ENCODE data around the gene ABTB1. TPM values are rescaled to one million over a fixed set of nuclear protein-coding genes. Genes with fewer than 3 reads are reported as not detected.

ABTB1 gene
- total RNA-seq: 10 to 100 TPM; 16.9 to 18.3 TPM

DNA sequence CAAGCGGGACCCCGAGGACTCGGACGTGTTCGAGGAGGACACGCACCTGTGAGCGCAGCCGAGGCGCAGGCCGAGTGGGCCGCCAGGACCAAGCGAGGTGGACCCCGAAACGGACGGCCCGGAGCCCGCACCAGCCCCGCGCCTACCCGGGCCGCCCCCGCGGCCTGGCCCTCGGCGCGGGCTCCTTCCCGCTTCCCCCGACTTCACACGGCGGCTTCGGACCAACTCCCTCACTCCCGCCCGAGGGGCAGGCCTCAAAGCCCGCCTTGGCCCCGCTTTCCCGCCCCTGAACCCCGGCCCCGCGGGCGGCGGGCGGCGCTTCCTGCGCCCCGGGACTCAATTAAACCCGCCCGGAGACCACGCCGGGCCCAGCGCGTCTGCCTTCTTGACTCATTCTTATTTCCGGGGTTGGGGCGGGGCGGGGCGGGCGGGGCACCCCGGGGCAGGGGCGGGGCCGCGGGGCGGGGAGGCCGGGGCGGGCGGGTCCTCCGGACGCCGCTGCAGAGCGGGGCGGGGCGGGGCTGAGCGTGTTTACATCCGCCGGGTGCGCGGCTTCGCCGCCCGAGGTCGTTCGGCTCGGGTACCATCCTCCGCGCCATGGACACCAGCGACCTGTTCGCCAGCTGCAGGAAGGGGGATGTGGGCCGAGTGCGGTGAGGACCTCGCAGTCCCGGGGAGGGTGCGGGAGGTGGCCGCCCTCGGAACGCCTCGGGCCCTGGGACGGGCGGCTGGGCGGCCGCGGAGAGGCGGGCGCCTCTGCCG lies at the start of gene ABTB1:
TSS of gene ABTB1 (plus strand) at position 524 of the 762 bp plus-strand sequence. CDS start at position 598, 74 bp downstream.
- DNase-seq (ENCODE audit: low spot score) (peak; percentile 92), ATAC-seq (peak; percentile 92 to 93)
- no peaks in the 10 kb centered on the region for H3K27me3 Mint-ChIP-seq
- H3K27ac Mint-ChIP-seq: peak within 1 kb of the TSS; percentile 92 to 93
- no peaks in the 10 kb centered on the region for H3K36me3 Mint-ChIP-seq
- peak within 1 kb of the TSS; percentile 92 for H3K4me3 Mint-ChIP-seq
- H3K4me1 Mint-ChIP-seq (ENCODE audit: low read depth in 2 of 2): peaks cover 25 to 28% of the 10 kb centered on the region in 2 donors
- H3K9me3 Mint-ChIP-seq: no peaks in the 10 kb centered on the region

DNA sequence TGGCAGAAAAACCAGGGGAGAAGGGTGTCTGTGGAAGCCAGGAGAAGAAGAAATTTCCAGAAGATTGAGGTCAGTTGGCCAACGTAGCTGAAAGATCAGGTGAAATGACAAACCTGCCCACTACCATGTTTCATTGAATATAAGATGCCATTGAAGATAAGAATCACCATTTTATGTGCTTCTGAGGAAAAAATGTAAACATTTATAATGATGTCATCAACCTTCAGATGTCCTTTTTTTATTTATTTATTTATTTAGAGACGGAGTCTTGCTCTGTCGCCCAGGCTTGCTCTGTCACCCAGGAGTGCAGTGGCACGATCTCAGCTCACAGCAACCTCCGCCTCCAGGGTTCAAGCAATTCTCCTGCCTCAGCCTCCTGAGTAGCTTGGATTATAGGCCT lies 48.7 kb upstream of the ABTB1 start:
- Mint-ChIP-seq H3K4me3 (no peak overlapping the region), H3K9me3 (no peaks in the 10 kb centered on the region), H3K27me3 (peaks cover 7 to 14% of the 10 kb centered on the region in 2 donors), H3K36me3 (peaks cover 6% of the 10 kb centered on the region), H3K4me1 (ENCODE audit: low read depth in 2 of 2) (peaks cover 32% of the 10 kb centered on the region in 2 donors), H3K27ac (no peak overlapping the region)
- DNase-seq (ENCODE audit: low spot score) (no peak), ATAC-seq (no peak)

DNA sequence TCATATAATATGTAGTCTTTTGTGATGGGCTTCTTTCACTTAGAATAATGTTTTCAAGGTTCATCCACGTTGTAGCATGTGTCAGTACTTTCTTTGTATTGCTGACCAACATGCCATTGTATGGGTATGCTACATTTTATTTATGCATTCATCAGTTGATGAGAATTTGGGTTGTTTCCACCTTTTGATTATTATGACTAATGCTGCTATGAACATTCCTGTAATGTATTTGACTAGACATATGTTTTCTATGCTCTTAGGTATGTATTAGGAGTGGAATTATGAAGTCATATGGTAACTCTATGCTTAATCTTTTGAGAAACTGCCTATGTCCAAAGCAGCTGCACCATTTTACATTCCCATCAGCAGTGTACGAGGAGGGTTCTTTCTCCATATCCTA lies 46.9 kb upstream of the ABTB1 start:
- Mint-ChIP-seq H3K27ac (no peak overlapping the region), H3K36me3 (no peaks in the 10 kb centered on the region), H3K4me3 (peak overlapping the region; percentile 17), H3K27me3 (peaks cover 16 to 23% of the 10 kb centered on the region in 2 donors), H3K9me3 (no peaks in the 10 kb centered on the region), H3K4me1 (ENCODE audit: low read depth in 2 of 2) (peaks cover 42 to 44% of the 10 kb centered on the region in 2 donors)
- ATAC-seq (no peak), DNase-seq (ENCODE audit: low spot score) (no peak)

GRCh38 chr3:127628426-127628787 lies 44.3 kb upstream of the ABTB1 start:
- Mint-ChIP-seq H3K4me3 (peak overlapping the region; percentile 74), H3K9me3 (no peaks in the 10 kb centered on the region), H3K36me3 (no peaks in the 10 kb centered on the region), H3K27ac (no peak overlapping the region), H3K4me1 (ENCODE audit: low read depth in 2 of 2) (peaks cover 46 to 48% of the 10 kb centered on the region in 2 donors), H3K27me3 (peaks cover 20 to 37% of the 10 kb centered on the region in 2 donors)
- DNase-seq (ENCODE audit: low spot score): no peak
- no peak for ATAC-seq

GRCh38 chr3:127628788-127629466 lies 43.8 kb upstream of the ABTB1 start, which contains the start of gene PODXL2:
TSS of gene PODXL2 (plus strand) at chr3:127629185. CDS start at chr3:127629220, 35 bp downstream.
- DNase-seq (ENCODE audit: low spot score) (peak; percentile 71), ATAC-seq (peak; percentile 66 to 86)
- H3K36me3 Mint-ChIP-seq: no peaks in the 10 kb centered on the region
- peaks cover 48 to 49% of the 10 kb centered on the region in 2 donors for H3K4me1 Mint-ChIP-seq (ENCODE audit: low read depth in 2 of 2)
- H3K9me3 Mint-ChIP-seq: no peaks in the 10 kb centered on the region
- peaks cover 24 to 37% of the 10 kb centered on the region in 2 donors for H3K27me3 Mint-ChIP-seq
- peak within 1 kb of the TSS; percentile 74 for H3K4me3 Mint-ChIP-seq
- H3K27ac Mint-ChIP-seq: peak within 1 kb of the TSS; percentile 49 to 61

GRCh38 chr3:127629467-127630403 lies 43.0 kb upstream of the ABTB1 start:
- peak overlapping the region; percentile 49 to 61 for H3K27ac Mint-ChIP-seq
- peaks cover 24 to 37% of the 10 kb centered on the region in 2 donors for H3K27me3 Mint-ChIP-seq
- ATAC-seq: peak; percentile 44 to 45
- H3K4me3 Mint-ChIP-seq: peak overlapping the region; percentile 61
- peaks cover 48 to 49% of the 10 kb centered on the region in 2 donors for H3K4me1 Mint-ChIP-seq (ENCODE audit: low read depth in 2 of 2)
- no peaks in the 10 kb centered on the region for H3K9me3 Mint-ChIP-seq
- no peak for DNase-seq (ENCODE audit: low spot score)
- no peaks in the 10 kb centered on the region for H3K36me3 Mint-ChIP-seq

GRCh38 chr3:127630811-127631714 lies 41.7 kb upstream of the ABTB1 start:
- Mint-ChIP-seq H3K4me1 (ENCODE audit: low read depth in 2 of 2) (peaks cover 45 to 51% of the 10 kb centered on the region in 2 donors), H3K4me3 (no peak overlapping the region), H3K27me3 (peaks cover 28 to 37% of the 10 kb centered on the region in 2 donors), H3K27ac (no peak overlapping the region), H3K9me3 (no peaks in the 10 kb centered on the region), H3K36me3 (no peaks in the 10 kb centered on the region)
- DNase-seq (ENCODE audit: low spot score) (no peak), ATAC-seq (no peak)

- Mint-ChIP-seq H3K4me3 (no peak overlapping the region), H3K27ac (no peak overlapping the region), H3K4me1 (ENCODE audit: low read depth in 2 of 2) (peaks cover 41 to 44% of the 10 kb centered on the region in 2 donors), H3K27me3 (peaks cover 28 to 37% of the 10 kb centered on the region in 2 donors), H3K9me3 (no peaks in the 10 kb centered on the region), H3K36me3 (no peaks in the 10 kb centered on the region)
- DNase-seq (ENCODE audit: low spot score): no peak
- no peak for ATAC-seq
Observed at GRCh38 chr3:127632035-127632820, 40.5 kb upstream of the ABTB1 start.

GRCh38 chr3:127634653-127635052 lies 38.1 kb upstream of the ABTB1 start:
- H3K4me3 Mint-ChIP-seq: no peak overlapping the region
- peaks cover 40 to 46% of the 10 kb centered on the region in 2 donors for H3K4me1 Mint-ChIP-seq (ENCODE audit: low read depth in 2 of 2)

GRCh38 chr3:127637546-127637945 lies 35.2 kb upstream of the ABTB1 start:
- Mint-ChIP-seq H3K4me1 (ENCODE audit: low read depth in 2 of 2) (peaks cover 26 to 34% of the 10 kb centered on the region in 2 donors), H3K4me3 (peak overlapping the region; percentile 70), H3K27ac (peak overlapping the region; percentile 77 to 85), H3K9me3 (no peaks in the 10 kb centered on the region), H3K27me3 (peaks cover 0 to 11% of the 10 kb centered on the region in 2 donors), H3K36me3 (no peaks in the 10 kb centered on the region)
- peak; percentile 96 to 98 for ATAC-seq
- peak; percentile 76 for DNase-seq (ENCODE audit: low spot score)

More at GRCh38 chr3:127634653-127635052, 38.1 kb upstream of the ABTB1 start:
- ATAC-seq: no peak
- H3K36me3 Mint-ChIP-seq: no peaks in the 10 kb centered on the region
- DNase-seq (ENCODE audit: low spot score): no peak
- H3K9me3 Mint-ChIP-seq: no peaks in the 10 kb centered on the region
- no peak overlapping the region for H3K27ac Mint-ChIP-seq
- peaks cover 20 to 21% of the 10 kb centered on the region in 2 donors for H3K27me3 Mint-ChIP-seq

GRCh38 chr3:127637971-127638370 lies 34.8 kb upstream of the ABTB1 start:
- ATAC-seq: peak in 1 of 2 donors; percentile 54
- peak overlapping the region; percentile 77 to 85 for H3K27ac Mint-ChIP-seq
- no peak for DNase-seq (ENCODE audit: low spot score)
- no peaks in the 10 kb centered on the region for H3K36me3 Mint-ChIP-seq
- H3K27me3 Mint-ChIP-seq: peaks cover 0 to 11% of the 10 kb centered on the region in 2 donors
- H3K4me1 Mint-ChIP-seq (ENCODE audit: low read depth in 2 of 2): peaks cover 26 to 34% of the 10 kb centered on the region in 2 donors
- H3K4me3 Mint-ChIP-seq: peak overlapping the region; percentile 70
- no peaks in the 10 kb centered on the region for H3K9me3 Mint-ChIP-seq
